ENCODE data around the gene OSTC.

DNA sequence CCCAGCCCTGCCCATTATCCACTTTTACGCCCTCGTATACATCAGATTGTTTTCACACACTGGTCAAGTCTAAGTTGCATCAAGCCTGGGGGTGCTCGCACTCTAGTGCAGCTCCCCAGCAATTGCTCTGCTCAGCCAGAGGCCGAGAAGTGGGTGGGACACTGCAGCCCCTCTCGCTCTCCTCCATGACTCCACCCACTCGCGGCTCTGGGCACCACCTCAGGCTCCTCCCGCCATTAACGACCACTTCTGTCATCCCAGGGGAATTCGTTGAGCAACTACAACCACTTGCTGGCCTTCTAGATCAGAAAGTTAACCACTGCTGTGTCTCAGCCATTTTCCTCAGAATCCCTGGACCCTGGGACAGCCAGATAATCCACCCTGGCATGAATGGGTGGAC, 58.8 kb downstream of the OSTC start:
- TF ChIP-seq POLR2G (IDR thresholded peaks at IDR 0.05; ENCODE audit: low read depth, low read length): no peak
- no peak for TF ChIP-seq SP1 (IDR thresholded peaks at IDR 0.05)
- no peak for TF ChIP-seq SP1 (CRISPR knock-in tag; IDR thresholded peaks at IDR 0.05)
- TF ChIP-seq, protein P1, sequence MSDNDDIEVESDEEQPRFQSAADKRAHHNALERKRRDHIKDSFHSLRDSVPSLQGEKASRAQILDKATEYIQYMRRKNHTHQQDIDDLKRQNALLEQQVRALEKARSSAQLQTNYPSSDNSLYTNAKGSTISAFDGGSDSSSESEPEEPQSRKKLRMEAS (IDR thresholded peaks at IDR 0.05): no peak
- TF ChIP-seq, protein P2, sequence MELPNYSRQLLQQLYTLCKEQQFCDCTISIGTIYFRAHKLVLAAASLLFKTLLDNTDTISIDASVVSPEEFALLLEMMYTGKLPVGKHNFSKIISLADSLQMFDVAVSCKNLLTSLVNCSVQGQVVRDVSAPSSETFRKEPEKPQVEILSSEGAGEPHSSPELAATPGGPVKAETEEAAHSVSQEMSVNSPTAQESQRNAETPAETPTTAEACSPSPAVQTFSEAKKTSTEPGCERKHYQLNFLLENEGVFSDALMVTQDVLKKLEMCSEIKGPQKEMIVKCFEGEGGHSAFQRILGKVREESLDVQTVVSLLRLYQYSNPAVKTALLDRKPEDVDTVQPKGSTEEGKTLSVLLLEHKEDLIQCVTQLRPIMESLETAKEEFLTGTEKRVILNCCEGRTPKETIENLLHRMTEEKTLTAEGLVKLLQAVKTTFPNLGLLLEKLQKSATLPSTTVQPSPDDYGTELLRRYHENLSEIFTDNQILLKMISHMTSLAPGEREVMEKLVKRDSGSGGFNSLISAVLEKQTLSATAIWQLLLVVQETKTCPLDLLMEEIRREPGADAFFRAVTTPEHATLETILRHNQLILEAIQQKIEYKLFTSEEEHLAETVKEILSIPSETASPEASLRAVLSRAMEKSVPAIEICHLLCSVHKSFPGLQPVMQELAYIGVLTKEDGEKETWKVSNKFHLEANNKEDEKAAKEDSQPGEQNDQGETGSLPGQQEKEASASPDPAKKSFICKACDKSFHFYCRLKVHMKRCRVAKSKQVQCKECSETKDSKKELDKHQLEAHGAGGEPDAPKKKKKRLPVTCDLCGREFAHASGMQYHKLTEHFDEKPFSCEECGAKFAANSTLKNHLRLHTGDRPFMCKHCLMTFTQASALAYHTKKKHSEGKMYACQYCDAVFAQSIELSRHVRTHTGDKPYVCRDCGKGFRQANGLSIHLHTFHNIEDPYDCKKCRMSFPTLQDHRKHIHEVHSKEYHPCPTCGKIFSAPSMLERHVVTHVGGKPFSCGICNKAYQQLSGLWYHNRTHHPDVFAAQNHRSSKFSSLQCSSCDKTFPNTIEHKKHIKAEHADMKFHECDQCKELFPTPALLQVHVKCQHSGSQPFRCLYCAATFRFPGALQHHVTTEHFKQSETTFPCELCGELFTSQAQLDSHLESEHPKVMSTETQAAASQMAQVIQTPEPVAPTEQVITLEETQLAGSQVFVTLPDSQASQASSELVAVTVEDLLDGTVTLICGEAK (IDR thresholded peaks at IDR 0.05): no peak
- TF ChIP-seq, protein P2 (CRISPR knock-in tag; IDR thresholded peaks at IDR 0.05): no peak
- TF ChIP-seq, protein P3, sequence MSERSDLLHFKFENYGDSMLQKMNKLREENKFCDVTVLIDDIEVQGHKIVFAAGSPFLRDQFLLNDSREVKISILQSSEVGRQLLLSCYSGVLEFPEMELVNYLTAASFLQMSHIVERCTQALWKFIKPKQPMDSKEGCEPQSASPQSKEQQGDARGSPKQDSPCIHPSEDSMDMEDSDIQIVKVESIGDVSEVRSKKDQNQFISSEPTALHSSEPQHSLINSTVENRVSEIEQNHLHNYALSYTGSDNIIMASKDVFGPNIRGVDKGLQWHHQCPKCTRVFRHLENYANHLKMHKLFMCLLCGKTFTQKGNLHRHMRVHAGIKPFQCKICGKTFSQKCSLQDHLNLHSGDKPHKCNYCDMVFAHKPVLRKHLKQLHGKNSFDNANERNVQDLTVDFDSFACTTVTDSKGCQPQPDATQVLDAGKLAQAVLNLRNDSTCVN (CRISPR knock-in tag; IDR thresholded peaks at IDR 0.05; ENCODE audit: borderline replicate concordance): no peak
- no peak for TF ChIP-seq TGIF2 (CRISPR knock-in tag; IDR thresholded peaks at IDR 0.05)
- TF ChIP-seq RAD21 (CRISPR knock-in tag; IDR thresholded peaks at IDR 0.05): no peak
- TF ChIP-seq REST (IDR thresholded peaks at IDR 0.05; ENCODE audit: borderline replicate concordance in 1 of 2, low read depth in 1 of 2, low read length in 2 of 2): no peak
- TF ChIP-seq PTBP1 (IDR thresholded peaks at IDR 0.05; ENCODE audit: low read depth, low read length, poor library complexity, severe bottlenecking): no peak
- TF ChIP-seq, protein P4, sequence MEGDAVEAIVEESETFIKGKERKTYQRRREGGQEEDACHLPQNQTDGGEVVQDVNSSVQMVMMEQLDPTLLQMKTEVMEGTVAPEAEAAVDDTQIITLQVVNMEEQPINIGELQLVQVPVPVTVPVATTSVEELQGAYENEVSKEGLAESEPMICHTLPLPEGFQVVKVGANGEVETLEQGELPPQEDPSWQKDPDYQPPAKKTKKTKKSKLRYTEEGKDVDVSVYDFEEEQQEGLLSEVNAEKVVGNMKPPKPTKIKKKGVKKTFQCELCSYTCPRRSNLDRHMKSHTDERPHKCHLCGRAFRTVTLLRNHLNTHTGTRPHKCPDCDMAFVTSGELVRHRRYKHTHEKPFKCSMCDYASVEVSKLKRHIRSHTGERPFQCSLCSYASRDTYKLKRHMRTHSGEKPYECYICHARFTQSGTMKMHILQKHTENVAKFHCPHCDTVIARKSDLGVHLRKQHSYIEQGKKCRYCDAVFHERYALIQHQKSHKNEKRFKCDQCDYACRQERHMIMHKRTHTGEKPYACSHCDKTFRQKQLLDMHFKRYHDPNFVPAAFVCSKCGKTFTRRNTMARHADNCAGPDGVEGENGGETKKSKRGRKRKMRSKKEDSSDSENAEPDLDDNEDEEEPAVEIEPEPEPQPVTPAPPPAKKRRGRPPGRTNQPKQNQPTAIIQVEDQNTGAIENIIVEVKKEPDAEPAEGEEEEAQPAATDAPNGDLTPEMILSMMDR (CRISPR knock-in tag; IDR thresholded peaks at IDR 0.05): no peak

Measured in HepG2 (cell line).